ENCODE data around the gene SNX32. TPM values are rescaled to one million over a fixed set of nuclear protein-coding genes. Genes with fewer than 3 reads are reported as not detected.
A peak's percentile ranks its signal among the peaks of the same experiment; 100 is the strongest.

SNX32 gene
- total and polyA plus RNA-seq, 2 of the 13 experiments (the other 11 are each of a cell fraction or from before 2014, with no cell fraction given): 0.09 to 0.34 TPM

DNA sequence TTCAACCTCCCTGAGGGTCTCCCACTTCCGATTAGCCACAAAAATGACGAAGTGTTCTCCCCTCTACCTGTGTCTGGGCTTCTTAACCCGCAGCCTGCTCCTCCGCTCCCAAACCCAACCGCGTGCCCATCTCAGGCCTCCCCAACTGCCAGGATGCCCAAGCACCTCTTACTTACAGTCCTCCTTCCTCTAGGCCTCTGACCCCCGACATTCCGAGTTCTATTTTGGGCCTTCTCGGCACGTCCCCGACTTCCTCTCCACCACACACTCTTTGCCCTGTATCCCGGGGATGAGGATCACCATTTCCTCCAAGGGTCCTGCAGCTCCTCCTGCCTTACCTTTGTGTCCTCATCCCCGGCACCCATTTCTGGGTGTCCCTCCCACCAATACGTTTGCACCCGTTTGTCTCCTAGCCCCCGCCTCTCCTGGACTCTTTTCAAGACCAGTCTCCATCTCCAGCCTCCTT, 26.1 kb downstream of the SNX32 start (continued):
- TF ChIP-seq, protein P1, sequence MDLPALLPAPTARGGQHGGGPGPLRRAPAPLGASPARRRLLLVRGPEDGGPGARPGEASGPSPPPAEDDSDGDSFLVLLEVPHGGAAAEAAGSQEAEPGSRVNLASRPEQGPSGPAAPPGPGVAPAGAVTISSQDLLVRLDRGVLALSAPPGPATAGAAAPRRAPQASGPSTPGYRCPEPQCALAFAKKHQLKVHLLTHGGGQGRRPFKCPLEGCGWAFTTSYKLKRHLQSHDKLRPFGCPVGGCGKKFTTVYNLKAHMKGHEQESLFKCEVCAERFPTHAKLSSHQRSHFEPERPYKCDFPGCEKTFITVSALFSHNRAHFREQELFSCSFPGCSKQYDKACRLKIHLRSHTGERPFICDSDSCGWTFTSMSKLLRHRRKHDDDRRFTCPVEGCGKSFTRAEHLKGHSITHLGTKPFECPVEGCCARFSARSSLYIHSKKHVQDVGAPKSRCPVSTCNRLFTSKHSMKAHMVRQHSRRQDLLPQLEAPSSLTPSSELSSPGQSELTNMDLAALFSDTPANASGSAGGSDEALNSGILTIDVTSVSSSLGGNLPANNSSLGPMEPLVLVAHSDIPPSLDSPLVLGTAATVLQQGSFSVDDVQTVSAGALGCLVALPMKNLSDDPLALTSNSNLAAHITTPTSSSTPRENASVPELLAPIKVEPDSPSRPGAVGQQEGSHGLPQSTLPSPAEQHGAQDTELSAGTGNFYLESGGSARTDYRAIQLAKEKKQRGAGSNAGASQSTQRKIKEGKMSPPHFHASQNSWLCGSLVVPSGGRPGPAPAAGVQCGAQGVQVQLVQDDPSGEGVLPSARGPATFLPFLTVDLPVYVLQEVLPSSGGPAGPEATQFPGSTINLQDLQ (CRISPR knock-in tag; IDR thresholded peaks at IDR 0.05): no peak
- TF ChIP-seq U2AF1 (optimal IDR thresholded peaks at IDR 0.05; ENCODE audit: low read depth, low read length) (no peak), IRX3 (CRISPR knock-in tag; IDR thresholded peaks at IDR 0.05; ENCODE audit: borderline replicate concordance, low read depth) (no peak), KMT2A (CRISPR knock-in tag; IDR thresholded peaks at IDR 0.05) (peak; percentile 4; the same call in 1 of the 2 replicates)
- TF ChIP-seq, protein P2, sequence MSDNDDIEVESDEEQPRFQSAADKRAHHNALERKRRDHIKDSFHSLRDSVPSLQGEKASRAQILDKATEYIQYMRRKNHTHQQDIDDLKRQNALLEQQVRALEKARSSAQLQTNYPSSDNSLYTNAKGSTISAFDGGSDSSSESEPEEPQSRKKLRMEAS (IDR thresholded peaks at IDR 0.05): no peak

DNA sequence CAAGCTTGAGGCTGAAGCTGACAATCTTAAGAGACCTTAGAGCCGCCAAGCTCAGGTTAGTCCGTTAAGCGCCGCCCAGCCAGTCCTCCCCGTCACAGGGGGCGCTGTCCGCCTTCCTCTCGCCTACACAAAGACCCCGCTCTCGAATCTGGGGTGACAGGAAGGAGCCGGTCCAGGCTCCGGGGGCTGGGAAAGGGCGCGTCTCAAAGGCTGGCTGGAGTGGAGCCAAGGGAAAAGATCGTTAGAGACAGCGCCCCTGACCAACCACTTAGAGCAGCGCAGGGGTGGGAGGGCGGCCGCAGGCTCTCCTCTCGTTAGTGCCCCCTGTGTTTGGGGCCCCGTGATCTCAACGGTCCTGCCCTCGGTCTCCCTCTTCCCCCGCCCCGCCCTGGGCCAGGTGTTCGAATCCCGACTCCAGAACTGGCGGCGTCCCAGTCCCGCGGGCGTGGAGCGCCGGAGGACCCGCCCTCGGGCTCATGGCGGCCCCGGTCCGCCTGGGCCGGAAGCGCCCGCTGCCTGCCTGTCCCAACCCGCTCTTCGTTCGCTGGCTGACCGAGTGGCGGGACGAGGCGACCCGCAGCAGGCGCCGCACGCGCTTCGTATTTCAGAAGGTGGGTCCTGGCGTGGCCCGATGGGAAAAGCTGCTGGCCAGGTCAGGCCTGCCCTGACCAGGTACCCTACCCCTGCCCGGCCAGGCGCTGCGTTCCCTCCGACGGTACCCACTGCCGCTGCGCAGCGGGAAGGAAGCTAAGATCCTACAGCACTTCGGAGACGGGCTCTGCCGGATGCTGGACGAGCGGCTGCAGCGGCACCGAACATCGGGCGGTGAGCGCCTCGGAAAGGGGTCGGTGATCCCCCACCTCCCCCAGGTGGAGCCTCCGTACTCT, 26.8 kb downstream of the SNX32 start, which contains the start of gene MUS81:
Gene MUS81, plus strand, starts transcription at position 156 of the 887 bp plus-strand sequence. Its CDS starts 321 bp downstream, at position 477.
- Histone ChIP-seq H3K27me3 (ENCODE audit: control insufficient read depth in 1 of 2, insufficient read depth in 2 of 2, low read length in 2 of 2) (no peaks in the 10 kb centered on the region; a peak in 1 of 5 replicates), H2AFZ (ENCODE audit: low read length) (no peak within 1 kb of the TSS), H3K27ac (ENCODE audit: extremely low read length, insufficient read depth, low read length) (peak within 1 kb of the TSS; percentile 90), H3K4me1 (ENCODE audit: insufficient read depth, low read length) (peaks cover 41% of the 10 kb centered on the region), H3K79me2 (ENCODE audit: insufficient read depth, low read length) (peaks cover 32% of the 10 kb centered on the region), H3K4me2 (ENCODE audit: low read depth, low read length) (peak within 1 kb of the TSS; percentile 100), H3K9ac (ENCODE audit: insufficient read depth, low read depth, low read length) (peak within 1 kb of the TSS; percentile 89), H3K9me3 (ENCODE audit: low read length) (no peaks in the 10 kb centered on the region), H4K20me1 (ENCODE audit: insufficient read depth, low read length) (peaks cover 21% of the 10 kb centered on the region), H3K4me3 (replicated peaks in 1 of 3; ENCODE audit: insufficient read depth in 1 of 3, low read depth in 2 of 3, low read length in 3 of 3) (peak within 1 kb of the TSS; percentile 80 to 99 (median 89)), H3K36me3 (replicated peaks in 1 of 2; ENCODE audit: control insufficient read depth in 1 of 2, insufficient read depth in 2 of 2, low read length in 2 of 2) (peaks cover 16 to 44% of the 10 kb centered on the region in 2 experiments)
- ChIA-PET CTCF (ENCODE audit: low intra/inter-chr PET ratio, low total read pairs) (interaction anchor here (0.9 to 1.9 kb wide), 4 partner anchors 24 to 149 kb away, joined by 3 to 7 read pairs (median 5); no protein-coding TSS in a partner anchor), POLR2A (interaction anchor here (0.7 to 5.4 kb wide), 26 partner anchors 10 to 438 kb away, joined by 3 to 81 read pairs (median 5); partner anchors contain the start of genes AP5B1, BANF1, CCDC85B and EFEMP2)
- TSS peak; percentile 38 for BruUV-seq (replicated peaks)
- in situ Hi-C loops (cut with HindIII; ENCODE audit: extremely low pct_ligation_motif_present, low pct_unique_long_range_greater_than_20kb): no loop called here
- under 1% methylated on average over 10 of the region's 78 CpGs for WGBS (ENCODE audit: low lambda C conversion rate)
- intact Hi-C loops (cut with micrococcal nuclease; ENCODE audit: unreplicated experiment): no loop called here
- ATAC-seq (peak; percentile 60), FAIRE-seq (peak; percentile 71), DNase-seq (ENCODE audit: low spot score) (peak; percentile 97)
- TF ChIP-seq ZNF660 (CRISPR knock-in tag; IDR thresholded peaks at IDR 0.05; ENCODE audit: borderline replicate concordance, low read depth): no peak
- TF ChIP-seq MBD4 (IDR thresholded peaks at IDR 0.05; ENCODE audit: borderline replicate concordance, low read length): no peak
- 0 out of 2 replicates have a peak, but pooled peaks have one; percentile 18 for TF ChIP-seq ZNF761 (CRISPR knock-in tag; conservative IDR thresholded peaks at IDR 0.05)
- TF ChIP-seq, protein P3, sequence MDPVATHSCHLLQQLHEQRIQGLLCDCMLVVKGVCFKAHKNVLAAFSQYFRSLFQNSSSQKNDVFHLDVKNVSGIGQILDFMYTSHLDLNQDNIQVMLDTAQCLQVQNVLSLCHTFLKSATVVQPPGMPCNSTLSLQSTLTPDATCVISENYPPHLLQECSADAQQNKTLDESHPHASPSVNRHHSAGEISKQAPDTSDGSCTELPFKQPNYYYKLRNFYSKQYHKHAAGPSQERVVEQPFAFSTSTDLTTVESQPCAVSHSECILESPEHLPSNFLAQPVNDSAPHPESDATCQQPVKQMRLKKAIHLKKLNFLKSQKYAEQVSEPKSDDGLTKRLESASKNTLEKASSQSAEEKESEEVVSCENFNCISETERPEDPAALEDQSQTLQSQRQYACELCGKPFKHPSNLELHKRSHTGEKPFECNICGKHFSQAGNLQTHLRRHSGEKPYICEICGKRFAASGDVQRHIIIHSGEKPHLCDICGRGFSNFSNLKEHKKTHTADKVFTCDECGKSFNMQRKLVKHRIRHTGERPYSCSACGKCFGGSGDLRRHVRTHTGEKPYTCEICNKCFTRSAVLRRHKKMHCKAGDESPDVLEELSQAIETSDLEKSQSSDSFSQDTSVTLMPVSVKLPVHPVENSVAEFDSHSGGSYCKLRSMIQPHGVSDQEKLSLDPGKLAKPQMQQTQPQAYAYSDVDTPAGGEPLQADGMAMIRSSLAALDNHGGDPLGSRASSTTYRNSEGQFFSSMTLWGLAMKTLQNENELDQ (CRISPR knock-in tag; IDR thresholded peaks at IDR 0.05; ENCODE audit: borderline replicate concordance): no peak; the same call in 1 of the 2 replicates
- peak; percentile 70 for TF ChIP-seq SALL2 (CRISPR knock-in tag; IDR thresholded peaks at IDR 0.05)
- TF ChIP-seq SMARCE1 (IDR thresholded peaks at IDR 0.05; ENCODE audit: borderline replicate concordance): no peak
- TF ChIP-seq, protein P4, sequence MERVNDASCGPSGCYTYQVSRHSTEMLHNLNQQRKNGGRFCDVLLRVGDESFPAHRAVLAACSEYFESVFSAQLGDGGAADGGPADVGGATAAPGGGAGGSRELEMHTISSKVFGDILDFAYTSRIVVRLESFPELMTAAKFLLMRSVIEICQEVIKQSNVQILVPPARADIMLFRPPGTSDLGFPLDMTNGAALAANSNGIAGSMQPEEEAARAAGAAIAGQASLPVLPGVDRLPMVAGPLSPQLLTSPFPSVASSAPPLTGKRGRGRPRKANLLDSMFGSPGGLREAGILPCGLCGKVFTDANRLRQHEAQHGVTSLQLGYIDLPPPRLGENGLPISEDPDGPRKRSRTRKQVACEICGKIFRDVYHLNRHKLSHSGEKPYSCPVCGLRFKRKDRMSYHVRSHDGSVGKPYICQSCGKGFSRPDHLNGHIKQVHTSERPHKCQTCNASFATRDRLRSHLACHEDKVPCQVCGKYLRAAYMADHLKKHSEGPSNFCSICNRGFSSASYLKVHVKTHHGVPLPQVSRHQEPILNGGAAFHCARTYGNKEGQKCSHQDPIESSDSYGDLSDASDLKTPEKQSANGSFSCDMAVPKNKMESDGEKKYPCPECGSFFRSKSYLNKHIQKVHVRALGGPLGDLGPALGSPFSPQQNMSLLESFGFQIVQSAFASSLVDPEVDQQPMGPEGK (CRISPR knock-in tag; IDR thresholded peaks at IDR 0.05): peak; percentile 89
- TF ChIP-seq ZNF724P (CRISPR knock-in tag; IDR thresholded peaks at IDR 0.05; ENCODE audit: borderline replicate concordance): 0 out of 2 replicates have a peak, but pooled peaks have one; percentile 32
